Fibroblast of lung (primary cell): Measurements from ENCODE around the gene KRAS. TPM values are rescaled to one million over a fixed set of nuclear protein-coding genes. Genes with fewer than 3 reads are reported as not detected.

Experiments used
- DNase-seq, 2 donors: peaks; one replicate each; pipeline versions ENCODE4 v3.0.0 to v3.0.0-alpha.2; 2010; ENCODE audit warnings: low read depth in 2 of 2
- H2AFZ ChIP-seq: 2 replicates; pipeline ENCODE4 v1.5.1; 2012; ENCODE audit warnings: low read length, control low read depth, inconsistent platforms
- H3K27ac ChIP-seq: 2 replicates; pipeline ENCODE4 v1.5.1; 2011; ENCODE audit warnings: low read length, control low read depth; ENCODE audit not compliant: insufficient read depth
- H3K27me3 ChIP-seq: 2 replicates; pipeline ENCODE4 v1.5.1; 2011; ENCODE audit warnings: mild to moderate bottlenecking, low read length; ENCODE audit not compliant: control insufficient read depth, insufficient read depth
- H3K36me3 ChIP-seq: 2 replicates; pipeline ENCODE4 v1.5.1; 2011; ENCODE audit warnings: low read length; ENCODE audit not compliant: control insufficient read depth, insufficient read depth
- H3K4me1 ChIP-seq: 2 replicates; pipeline ENCODE4 v1.5.1; 2011; ENCODE audit warnings: low read length; ENCODE audit not compliant: control insufficient read depth, insufficient read depth; ENCODE audit errors: extremely low read depth
- H3K4me2 ChIP-seq: 2 replicates; pipeline ENCODE4 v1.5.1; 2011; ENCODE audit warnings: low read length, control low read depth; ENCODE audit not compliant: insufficient read depth; ENCODE audit errors: extremely low read depth
- H3K4me3 ChIP-seq, 4 experiments: fragments of 200-600 bp in 1 of 4; sonication (generic) in 1 of 4; replicated peaks in 1 of 4; 2 replicates each; pipeline ENCODE4 v1.5.1; 2011 to 2016; ENCODE audit warnings: low read length in 4 of 4, low read depth in 3 of 4, mild to moderate bottlenecking in 3 of 4, control low read depth in 2 of 4, inconsistent platforms in 1 of 4, mixed read lengths in 1 of 4; ENCODE audit not compliant: insufficient read depth in 1 of 4; ENCODE audit errors: control extremely low read depth in 1 of 4
- H3K79me2 ChIP-seq: 2 replicates; pipeline ENCODE4 v1.5.1; 2012; ENCODE audit warnings: mild to moderate bottlenecking, low read length, inconsistent platforms; ENCODE audit not compliant: control insufficient read depth, insufficient read depth
- H3K9ac ChIP-seq: 2 replicates; pipeline ENCODE4 v1.5.1; 2011; ENCODE audit warnings: mild to moderate bottlenecking, low read length, control low read depth; ENCODE audit not compliant: insufficient read depth
- H3K9me3 ChIP-seq: 2 replicates; pipeline ENCODE4 v1.5.1; 2012; ENCODE audit warnings: low read depth, low read length; ENCODE audit not compliant: control insufficient read depth, insufficient read depth
- H4K20me1 ChIP-seq: 2 replicates; pipeline ENCODE4 v1.5.1; 2011; ENCODE audit warnings: low read length; ENCODE audit not compliant: control insufficient read depth, insufficient read depth; ENCODE audit errors: extremely low read depth
- EZH2 ChIP-seq: IDR thresholded peaks from 2 replicates; pipeline ENCODE4 v1.5.1; 2012; ENCODE audit warnings: low read length, control low read depth, mild to moderate bottlenecking; ENCODE audit errors: missing control alignments
- polyA plus RNA-seq, 2 donors: library from polyadenylated mRNA; depleted of rRNA in 1 of 2; stranded (reverse) in 1 of 2; unstranded in 1 of 2; fragments of >200 nt; gene quantifications; 2 replicates each; pipeline ENCODE4 v1.2.1, GENCODE V29; 2011 to 2012; ENCODE audit warnings: missing spikeins in 1 of 2
- total RNA-seq: library from RNA; depleted of rRNA; stranded (reverse); fragments of >200 nt; gene quantifications from 2 replicates; pipeline ENCODE4 v1.2.1, GENCODE V29; 2014
- TF ChIP-seq, protein P1 (sequence below), 2 donors: IDR thresholded peaks in 1 of 2; conservative IDR thresholded peaks in 1 of 2; 1 replicate in 1 of 2; 2 replicates in 1 of 2; pipeline ENCODE4 v1.5.1; 2011 to 2012; ENCODE audit warnings: low read length in 2 of 2, control low read depth in 1 of 2, inconsistent platforms in 1 of 2, low read depth in 1 of 2, mild to moderate bottlenecking in 1 of 2

Gene KRAS
- total and polyA plus RNA-seq, 2 donors (not counting 1 experiment from before 2014, with no cell fraction given): 15.0 to 31.3 TPM

DNA sequence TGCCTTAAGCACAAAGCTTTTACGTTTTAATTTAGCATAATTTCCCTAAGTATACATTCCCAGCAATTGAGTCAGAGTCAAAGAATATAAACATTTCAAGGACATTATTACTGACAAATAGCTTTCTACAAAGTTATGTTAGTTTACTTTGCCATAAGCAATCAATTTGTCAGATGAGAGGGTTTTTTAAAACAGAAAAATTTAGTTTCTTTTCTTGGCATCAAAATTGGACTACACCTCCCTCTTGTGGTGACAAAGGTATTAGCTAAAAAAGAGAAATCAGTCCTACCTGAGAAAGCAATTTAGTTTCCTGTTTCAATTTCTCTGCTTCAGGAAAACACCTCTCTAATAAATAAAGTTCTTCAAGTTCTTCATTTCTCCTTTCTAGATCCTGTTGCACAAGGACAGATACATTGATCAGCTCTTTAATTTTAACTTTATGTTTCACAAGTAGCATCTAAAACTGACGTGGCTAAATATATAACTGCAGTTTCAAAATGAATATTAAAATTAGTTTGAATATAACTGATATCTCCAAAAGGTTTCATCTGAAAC is 95.6 kb downstream of the KRAS start:
- Histone ChIP-seq H3K27ac (peak overlapping the region; percentile 8), H3K4me2 (peak overlapping the region; percentile 62)

More for the DNA sequence above, 95.6 kb downstream of the KRAS start:
- Histone ChIP-seq H3K4me3 (no peak overlapping the region), H3K27me3 (no peaks in the 10 kb centered on the region), H3K4me1 (peaks cover 9% of the 10 kb centered on the region), H3K9ac (no peak overlapping the region), H3K79me2 (no peaks in the 10 kb centered on the region), H4K20me1 (no peaks in the 10 kb centered on the region), H3K9me3 (no peaks in the 10 kb centered on the region), H3K36me3 (no peaks in the 10 kb centered on the region), H2AFZ (peak overlapping the region; percentile 24)
- TF ChIP-seq, protein P1, sequence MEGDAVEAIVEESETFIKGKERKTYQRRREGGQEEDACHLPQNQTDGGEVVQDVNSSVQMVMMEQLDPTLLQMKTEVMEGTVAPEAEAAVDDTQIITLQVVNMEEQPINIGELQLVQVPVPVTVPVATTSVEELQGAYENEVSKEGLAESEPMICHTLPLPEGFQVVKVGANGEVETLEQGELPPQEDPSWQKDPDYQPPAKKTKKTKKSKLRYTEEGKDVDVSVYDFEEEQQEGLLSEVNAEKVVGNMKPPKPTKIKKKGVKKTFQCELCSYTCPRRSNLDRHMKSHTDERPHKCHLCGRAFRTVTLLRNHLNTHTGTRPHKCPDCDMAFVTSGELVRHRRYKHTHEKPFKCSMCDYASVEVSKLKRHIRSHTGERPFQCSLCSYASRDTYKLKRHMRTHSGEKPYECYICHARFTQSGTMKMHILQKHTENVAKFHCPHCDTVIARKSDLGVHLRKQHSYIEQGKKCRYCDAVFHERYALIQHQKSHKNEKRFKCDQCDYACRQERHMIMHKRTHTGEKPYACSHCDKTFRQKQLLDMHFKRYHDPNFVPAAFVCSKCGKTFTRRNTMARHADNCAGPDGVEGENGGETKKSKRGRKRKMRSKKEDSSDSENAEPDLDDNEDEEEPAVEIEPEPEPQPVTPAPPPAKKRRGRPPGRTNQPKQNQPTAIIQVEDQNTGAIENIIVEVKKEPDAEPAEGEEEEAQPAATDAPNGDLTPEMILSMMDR (conservative IDR thresholded peaks at IDR 0.05 in 1 of 2, IDR thresholded peaks at IDR 0.05 in 1 of 2; ENCODE audit: low read depth in 1 of 2, low read length in 2 of 2): peak; percentile 32 to 67
- no peak for TF ChIP-seq EZH2
- peak; percentile 33 to 91 for DNase-seq

Other genes starting within 250 kb of the KRAS start
- 0.17 and 0.26 TPM in 2 replicates for gene DNAI7, start 55.8 kb downstream of the KRAS start, total RNA-seq
- 0.14 and 0.23 TPM in 2 replicates for gene DNAI7, start 55.8 kb downstream of the KRAS start, polyA plus RNA-seq
- 13.9 and 17.3 TPM in 2 replicates for gene ETFRF1, start 55.7 kb downstream of the KRAS start, total RNA-seq
- 23.4 and 28.0 TPM in 2 replicates for gene ETFRF1, start 55.7 kb downstream of the KRAS start, polyA plus RNA-seq